ENCODE results near the gene ESYT3.

The ESYT3 gene

GRCh38 chr3:138468451-138468850 lies 34.0 kb downstream of the ESYT3 start:
- H3K27me3 ChIP-seq (ENCODE audit: low read depth, low read length), result no peaks in the 10 kb centered on the region
- H2AFZ ChIP-seq (ENCODE audit: low read depth, low read length), result no peak overlapping the region
- no peak overlapping the region for H3K4me3 ChIP-seq (ENCODE audit: low read length)
- H4K20me1 ChIP-seq (ENCODE audit: insufficient read depth, low read length), result no peaks in the 10 kb centered on the region
- no peak overlapping the region for H3K9ac ChIP-seq (ENCODE audit: low read length)
- no peak for TF ChIP-seq CTCF (IDR thresholded peaks at IDR 0.05; ENCODE audit: low read depth, low read length)
- H3K79me2 ChIP-seq (ENCODE audit: low read length), result no peaks in the 10 kb centered on the region
- no peaks in the 10 kb centered on the region for H3K9me3 ChIP-seq (ENCODE audit: insufficient read depth, low read length)
- H3K36me3 ChIP-seq (replicated peaks; ENCODE audit: low read depth, low read length), result no peaks in the 10 kb centered on the region
- no peak overlapping the region for H3K4me2 ChIP-seq (ENCODE audit: low read length)
- H3K27ac ChIP-seq (ENCODE audit: low read length), result no peak overlapping the region
- peaks cover 8% of the 10 kb centered on the region for H3K4me1 ChIP-seq (ENCODE audit: low read length)

GRCh38 chr3:138468886-138469285 lies 34.5 kb downstream of the ESYT3 start:
- Histone ChIP-seq H3K4me2 (ENCODE audit: low read length) (no peak overlapping the region), H3K79me2 (ENCODE audit: low read length) (no peaks in the 10 kb centered on the region), H3K9ac (ENCODE audit: low read length) (no peak overlapping the region), H2AFZ (ENCODE audit: low read depth, low read length) (no peak overlapping the region), H3K4me3 (ENCODE audit: low read length) (no peak overlapping the region), H4K20me1 (ENCODE audit: insufficient read depth, low read length) (no peaks in the 10 kb centered on the region), H3K9me3 (ENCODE audit: insufficient read depth, low read length) (no peaks in the 10 kb centered on the region), H3K4me1 (ENCODE audit: low read length) (peaks cover 8% of the 10 kb centered on the region), H3K36me3 (replicated peaks; ENCODE audit: low read depth, low read length) (no peaks in the 10 kb centered on the region), H3K27me3 (ENCODE audit: low read depth, low read length) (no peaks in the 10 kb centered on the region), H3K27ac (ENCODE audit: low read length) (no peak overlapping the region)
- no peak for TF ChIP-seq CTCF (IDR thresholded peaks at IDR 0.05; ENCODE audit: low read depth, low read length)

GRCh38 chr3:138469874-138470273 lies 35.5 kb downstream of the ESYT3 start:
- no peaks in the 10 kb centered on the region for H4K20me1 ChIP-seq (ENCODE audit: insufficient read depth, low read length)
- no peak overlapping the region for H3K9ac ChIP-seq (ENCODE audit: low read length)
- H3K4me2 ChIP-seq (ENCODE audit: low read length), result no peak overlapping the region
- H2AFZ ChIP-seq (ENCODE audit: low read depth, low read length), result no peak overlapping the region
- H3K9me3 ChIP-seq (ENCODE audit: insufficient read depth, low read length), result no peaks in the 10 kb centered on the region
- no peaks in the 10 kb centered on the region for H3K36me3 ChIP-seq (replicated peaks; ENCODE audit: low read depth, low read length)
- H3K27me3 ChIP-seq (ENCODE audit: low read depth, low read length), result no peaks in the 10 kb centered on the region
- no peak overlapping the region for H3K4me3 ChIP-seq (ENCODE audit: low read length)
- H3K79me2 ChIP-seq (ENCODE audit: low read length), result no peaks in the 10 kb centered on the region
- peaks cover 8% of the 10 kb centered on the region for H3K4me1 ChIP-seq (ENCODE audit: low read length)
- TF ChIP-seq EZH2phosphoT487 (IDR thresholded peaks at IDR 0.05; ENCODE audit: low read depth) (no peak), CTCF (IDR thresholded peaks at IDR 0.05; ENCODE audit: low read depth, low read length) (no peak)
- H3K27ac ChIP-seq (ENCODE audit: low read length), result no peak overlapping the region

- no peak overlapping the region for H3K4me3 ChIP-seq (ENCODE audit: low read length)
- no peak for TF ChIP-seq CTCF (IDR thresholded peaks at IDR 0.05; ENCODE audit: low read depth, low read length)
- no peak for TF ChIP-seq EZH2phosphoT487 (IDR thresholded peaks at IDR 0.05; ENCODE audit: low read depth)
- H4K20me1 ChIP-seq (ENCODE audit: insufficient read depth, low read length), result no peaks in the 10 kb centered on the region
- H3K9ac ChIP-seq (ENCODE audit: low read length), result no peak overlapping the region
- no peak overlapping the region for H2AFZ ChIP-seq (ENCODE audit: low read depth, low read length)
- H3K4me2 ChIP-seq (ENCODE audit: low read length), result no peak overlapping the region
- no peak overlapping the region for H3K27ac ChIP-seq (ENCODE audit: low read length)
- H3K9me3 ChIP-seq (ENCODE audit: insufficient read depth, low read length), result no peaks in the 10 kb centered on the region
- H3K36me3 ChIP-seq (replicated peaks; ENCODE audit: low read depth, low read length), result no peaks in the 10 kb centered on the region
- no peaks in the 10 kb centered on the region for H3K79me2 ChIP-seq (ENCODE audit: low read length)
- no peaks in the 10 kb centered on the region for H3K27me3 ChIP-seq (ENCODE audit: low read depth, low read length)
- H3K4me1 ChIP-seq (ENCODE audit: low read length), result peaks cover 7% of the 10 kb centered on the region
Measured at GRCh38 chr3:138470687-138471086, 36.3 kb downstream of the ESYT3 start.

Measured in OCI-LY3 (cell line).